A549 (cell line): ENCODE measurements around the gene KRT76. TPM values are rescaled to one million over a fixed set of nuclear protein-coding genes. Genes with fewer than 3 reads are reported as not detected.

Experiments used
- ATAC-seq, 2 experiments: fragments of 200-7000 bp in 1 of 2; fragments of >200 bp in 1 of 2; cut with Nextera tagmentation in 1 of 2; cut with Tn5 transposase in 1 of 2; 3 replicates each; pipeline versions ENCODE4 v1.8.0 to v1.9.1; 2018 to 2020; ENCODE audit warnings: mild to moderate bottlenecking in 1 of 2, moderate library complexity in 1 of 2
- CTCF ChIA-PET: fragments of 300-600 bp; sonication (Branson Sonifier 250); formaldehyde crosslinking; extraction: SDS; loops from one replicate; lab custom pipeline; 2021; ENCODE audit warnings: antibody characterized with exemption, inconsistent platforms; lab: Yijun Ruan, JAX
- POLR2A ChIA-PET: fragments of 350-600 bp; formaldehyde crosslinking; extraction: SDS; loops from one replicate; lab custom pipeline; 2021; ENCODE audit warnings: antibody characterized with exemption, inconsistent platforms; lab: Yijun Ruan, JAX
- DNase-seq, 2 experiments: peaks; one replicate each; pipeline versions ENCODE4 v3.0.0 to v3.0.0-alpha.2; 2011 to 2016; ENCODE audit warnings: low read depth in 1 of 2, low spot score in 1 of 2
- FAIRE-seq: peaks from 2 replicates; lab custom pipeline; 2011; peaks lifted over from hg19 to GRCh38; lab: Jason Lieb, UNC
- H3K27ac ChIP-seq, 2 experiments: fragments of >200 bp; sonication (Bioruptor Twin); formaldehyde crosslinking; 3 replicates each; pipeline ENCODE4 v1.5.1; 2016 to 2017
- H3K4me1 ChIP-seq: fragments of >200 bp; sonication (Bioruptor Twin); formaldehyde crosslinking; 3 replicates; pipeline ENCODE4 v1.6.1; 2016
- H3K4me2 ChIP-seq: fragments of >200 bp; sonication (Bioruptor Twin); formaldehyde crosslinking; 3 replicates; pipeline ENCODE4 v1.6.1; 2016
- H3K4me3 ChIP-seq: fragments of >200 bp; sonication (Bioruptor Twin); formaldehyde crosslinking; 3 replicates; pipeline ENCODE4 v1.5.1; 2016
- H3K9me3 ChIP-seq: fragments of >200 bp; sonication (Bioruptor Twin); formaldehyde crosslinking; 3 replicates; pipeline ENCODE4 v1.6.1; 2016
- ATOH8 ChIP-seq: fragments of 250-450 bp; sonication (Bioruptor Pico); IDR thresholded peaks from 2 replicates; pipeline ENCODE4 v1.5.0; 2020; ENCODE audit warnings: low read depth, mild to moderate bottlenecking, moderate library complexity
- CBX2 ChIP-seq: fragments of 200-600 bp; sonication (generic); IDR thresholded peaks from 2 replicates; pipeline ENCODE4 v1.6.1; 2016; ENCODE audit warnings: low read depth, mild to moderate bottlenecking, borderline replicate concordance
- CEBPB ChIP-seq, 2 experiments: fragments of >200 bp in 1 of 2; sonication (Bioruptor Twin) in 1 of 2; formaldehyde crosslinking in 1 of 2; IDR thresholded peaks; 2 replicates each; pipeline ENCODE4 v1.6.1; 2012 to 2016
- CHD2 ChIP-seq: fragments of 150-350 bp; IDR thresholded peaks from 2 replicates; pipeline ENCODE4 v1.6.1; 2014; ENCODE audit warnings: low read length; ENCODE audit not compliant: partially characterized antibody
- E2F6 ChIP-seq: IDR thresholded peaks from 2 replicates; pipeline ENCODE4 v1.6.1; 2012; ENCODE audit warnings: low read depth, borderline replicate concordance
- EHF ChIP-seq: fragments of 250-450 bp; sonication (Bioruptor Pico); IDR thresholded peaks from 2 replicates; pipeline ENCODE4 v1.5.0; 2020; ENCODE audit warnings: mild to moderate bottlenecking
- EHMT2 ChIP-seq: fragments of 200-600 bp; sonication (generic); IDR thresholded peaks from 2 replicates; pipeline ENCODE4 v1.6.1; 2016; ENCODE audit warnings: antibody characterized with exemption, low read depth, mild to moderate bottlenecking, moderate library complexity
- ELK1 ChIP-seq: fragments of 150-350 bp; IDR thresholded peaks from 2 replicates; pipeline ENCODE4 v1.6.1; 2014; ENCODE audit warnings: low read depth, mild to moderate bottlenecking, low read length
- ESRRA ChIP-seq: fragments of 150-350 bp; IDR thresholded peaks from 2 replicates; pipeline ENCODE4 v1.6.1; 2014; ENCODE audit warnings: mild to moderate bottlenecking, low read length, borderline replicate concordance
- FOSB ChIP-seq: fragments of 250-450 bp; sonication (Bioruptor Pico); IDR thresholded peaks from 2 replicates; pipeline ENCODE4 v1.5.0; 2020; ENCODE audit warnings: mild to moderate bottlenecking, moderate library complexity
- FOXS1 ChIP-seq: fragments of 250-450 bp; sonication (Bioruptor Pico); IDR thresholded peaks from 2 replicates; pipeline ENCODE4 v1.5.0; 2020; ENCODE audit warnings: mild to moderate bottlenecking, moderate library complexity
- HOXB5 ChIP-seq: fragments of 250-450 bp; sonication (Bioruptor Pico); IDR thresholded peaks from 2 replicates; pipeline ENCODE4 v1.5.0; 2020; ENCODE audit warnings: mild to moderate bottlenecking, moderate library complexity
- JUN ChIP-seq, 2 experiments: fragments of >200 bp; sonication (Bioruptor Twin); formaldehyde crosslinking; IDR thresholded peaks; 2 replicates in 1 of 2; 3 replicates in 1 of 2; pipeline ENCODE4 v1.6.1; 2016 to 2017
- KDM1A ChIP-seq: fragments of 200-600 bp; sonication (generic); IDR thresholded peaks from 2 replicates; pipeline ENCODE4 v1.6.1; 2016; ENCODE audit warnings: low read depth, mild to moderate bottlenecking
- KDM5A ChIP-seq: fragments of 200-600 bp; sonication (generic); IDR thresholded peaks from 2 replicates; pipeline ENCODE4 v1.6.1; 2016; ENCODE audit warnings: antibody characterized with exemption, mild to moderate bottlenecking
- MAX ChIP-seq: IDR thresholded peaks from 2 replicates; pipeline ENCODE4 v1.6.1; 2012
- NR3C1 ChIP-seq: fragments of >200 bp; sonication (Bioruptor Twin); formaldehyde crosslinking; IDR thresholded peaks from 3 replicates; pipeline ENCODE4 v1.6.1; 2017
- PHF8 ChIP-seq: fragments of 200-600 bp; sonication (generic); IDR thresholded peaks from 2 replicates; pipeline ENCODE4 v1.6.1; 2016; ENCODE audit warnings: low read depth, mild to moderate bottlenecking, antibody characterized with exemption, moderate library complexity, borderline replicate concordance
- POLR2A ChIP-seq: IDR thresholded peaks from 2 replicates; pipeline ENCODE4 v1.6.1; 2012; ENCODE audit warnings: mild to moderate bottlenecking, low read length
- POLR2AphosphoS2 ChIP-seq: conservative IDR thresholded peaks from 2 replicates; pipeline ENCODE4 v1.6.1; 2012; ENCODE audit warnings: low read length, improper control_type of control experiment, inconsistent platforms
- RAD21 ChIP-seq, 2 experiments: fragments of >200 bp in 1 of 2; sonication (Bioruptor Twin) in 1 of 2; formaldehyde crosslinking in 1 of 2; IDR thresholded peaks in 1 of 2; conservative IDR thresholded peaks in 1 of 2; 2 replicates in 1 of 2; 3 replicates in 1 of 2; pipeline ENCODE4 v1.6.1; 2012 to 2018; ENCODE audit warnings: inconsistent platforms in 1 of 2
- RARB ChIP-seq: fragments of 250-450 bp; sonication (Bioruptor Pico); IDR thresholded peaks from 2 replicates; pipeline ENCODE4 v1.8.0; 2021; ENCODE audit warnings: mild to moderate bottlenecking, moderate library complexity
- REST ChIP-seq: fragments of 200-600 bp; sonication (generic); IDR thresholded peaks from 2 replicates; pipeline ENCODE4 v1.6.1; 2016; ENCODE audit warnings: antibody characterized with exemption, mild to moderate bottlenecking, moderate library complexity
- RFX5 ChIP-seq: fragments of 450-650 bp; IDR thresholded peaks from 2 replicates; pipeline ENCODE4 v1.7.1; 2014; ENCODE audit warnings: antibody characterized with exemption, mild to moderate bottlenecking, moderate library complexity
- SMC3 ChIP-seq: fragments of >200 bp; sonication (Bioruptor Twin); formaldehyde crosslinking; IDR thresholded peaks from 3 replicates; pipeline ENCODE4 v1.6.1; 2018; ENCODE audit warnings: inconsistent platforms
- USF2 ChIP-seq: fragments of 450-650 bp; IDR thresholded peaks from 2 replicates; pipeline ENCODE4 v1.6.1; 2014; ENCODE audit warnings: antibody characterized with exemption
- ZFP36 ChIP-seq: fragments of 450-650 bp; IDR thresholded peaks from 2 replicates; pipeline ENCODE4 v1.6.1; 2014; ENCODE audit warnings: borderline replicate concordance; ENCODE audit not compliant: partially characterized antibody
- ZNF302 ChIP-seq: fragments of 250-450 bp; sonication (Bioruptor Pico); IDR thresholded peaks from 2 replicates; pipeline ENCODE4 v1.9.0; 2021; ENCODE audit warnings: inconsistent platforms, mild to moderate bottlenecking, moderate library complexity
- ZSCAN20 ChIP-seq: fragments of 250-450 bp; sonication (Bioruptor Pico); IDR thresholded peaks from 2 replicates; pipeline ENCODE4 v1.8.0; 2022; ENCODE audit warnings: mild to moderate bottlenecking, moderate library complexity
- WGBS: methylation state at CpG from one replicate; pipeline ENCODE4 v1.1.6; 2017; ENCODE audit errors: missing lambda C conversion rate; 5-methylcytosine and 5-hydroxymethylcytosine counted together
- polyA plus RNA-seq, 4 experiments: library from polyadenylated mRNA; depleted of rRNA in 3 of 4; stranded (reverse); fragments of >200 nt; fragmentation: RNase III in 1 of 4; extraction: RNeasy Plus Mini Kit Qiagen cat#74134 plus additional on column Dnase treatment in 1 of 4; gene quantifications; 2 replicates in 3 of 4; 3 replicates in 1 of 4; pipeline ENCODE4 v1.2.3, GENCODE V29; 2011 to 2017

The KRT76 gene
- polyA plus RNA-seq, 2 of the 4 experiments (the other 2 are of a cell fraction): not detected

GRCh38 chr12:52805739-52806138, 28.6 kb upstream of the KRT76 start:
- CTCF ChIA-PET: interaction anchor here (0.6 to 1.6 kb wide), 2 partner anchors 12 to 25 kb away, joined by 4 read pairs; no protein-coding TSS in a partner anchor
- 82% methylated on average over 3 of the region's 3 CpGs for WGBS
- no peaks in the 10 kb centered on the region for H3K9me3 ChIP-seq
- FAIRE-seq (no peak), ATAC-seq (no peak), DNase-seq (no peak)
- no peak overlapping the region for H3K4me2 ChIP-seq
- H3K4me1 ChIP-seq: peaks cover 37% of the 10 kb centered on the region
- TF ChIP-seq ZFP36 (no peak), HOXB5 (CRISPR knock-in tag) (no peak), RARB (no peak), CBX2 (no peak), FOXS1 (no peak), E2F6 (no peak), ESRRA (no peak), ZNF302 (no peak), POLR2A (no peak), KDM5A (no peak), ZSCAN20 (CRISPR knock-in tag) (no peak), JUN (IDR thresholded peaks at IDR 0.05) (no peak), USF2 (no peak), NR3C1 (no peak), KDM1A (no peak), MAX (no peak)
- no peak overlapping the region for H3K27ac ChIP-seq
- POLR2A ChIA-PET: no interaction called here
- no peak overlapping the region for H3K4me3 ChIP-seq

GRCh38 chr12:52805000-52805399, 27.9 kb upstream of the KRT76 start:
- FAIRE-seq: no peak
- peak in 1 of 2 experiments; percentile 26; a peak in 3 of 6 replicates for ATAC-seq
- CTCF ChIA-PET: interaction anchor here (0.6 to 1.6 kb wide), 3 partner anchors 13 to 432 kb away, joined by 3 to 4 read pairs (median 4); no protein-coding TSS in a partner anchor
- POLR2A ChIA-PET: no interaction called here
- DNase-seq: peak; percentile 27 to 35
- Histone ChIP-seq H3K9me3 (no peaks in the 10 kb centered on the region), H3K27ac (peak overlapping the region in 1 of 2 experiments; percentile 39; a peak in 1 of 6 replicates), H3K4me2 (no peak overlapping the region), H3K4me1 (peaks cover 43% of the 10 kb centered on the region), H3K4me3 (no peak overlapping the region)
- TF ChIP-seq CHD2: no peak
- no peak for TF ChIP-seq NR3C1
- TF ChIP-seq EHMT2: no peak
- no peak for TF ChIP-seq PHF8
- no peak for TF ChIP-seq CEBPB (IDR thresholded peaks at IDR 0.05)
- TF ChIP-seq JUN (IDR thresholded peaks at IDR 0.05): no peak
- no peak for TF ChIP-seq ATOH8 (CRISPR knock-in tag)
- TF ChIP-seq ELK1: no peak
- no peak for TF ChIP-seq E2F6
- no peak for TF ChIP-seq RAD21 (conservative IDR thresholded peaks at IDR 0.05 in 1 of 2, IDR thresholded peaks at IDR 0.05 in 1 of 2)
- TF ChIP-seq SMC3: no peak
- TF ChIP-seq POLR2AphosphoS2: no peak
- no peak for TF ChIP-seq EHF
- TF ChIP-seq RFX5: no peak
- TF ChIP-seq FOSB (CRISPR knock-in tag): no peak
- TF ChIP-seq REST: no peak
- WGBS: 91% methylated on average over 1 of the region's 1 CpG
